ENCODE data around the gene ING2. TPM values are rescaled to one million over a fixed set of nuclear protein-coding genes. Genes with fewer than 3 reads are reported as not detected.

ING2 gene
- total and polyA plus RNA-seq, 7 donors = 6.3 to 35.1 (median 13.6) TPM

DNA sequence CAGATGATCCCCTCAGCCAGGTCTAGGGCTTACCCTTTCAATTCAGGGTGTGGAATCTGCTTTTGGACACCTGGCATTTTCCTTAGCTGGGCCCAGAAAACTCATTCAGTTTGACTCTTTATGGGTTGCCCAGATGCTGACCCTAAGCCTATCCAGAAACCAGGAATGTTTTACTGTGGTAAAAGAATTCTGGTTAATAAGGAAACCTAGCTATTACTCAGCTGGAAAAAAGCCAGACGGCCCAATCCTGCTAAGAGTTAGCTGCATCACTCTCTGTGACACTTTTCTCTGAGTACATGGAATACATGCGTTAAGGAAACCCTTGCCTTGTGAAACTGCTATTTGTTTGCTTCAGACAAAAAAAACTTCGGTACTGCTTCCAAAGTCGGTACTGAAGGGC is 28.0 kb downstream of the ING2 start:
- DNase-seq (no peak), ATAC-seq (no peak)
- no peak for TF ChIP-seq CTCF (IDR thresholded peaks at IDR 0.05)
- Histone ChIP-seq H3K36me3 (ENCODE audit: insufficient read depth in 1 of 2, low read depth in 1 of 2) (no peaks in the 10 kb centered on the region), H3K9me3 (no peaks in the 10 kb centered on the region), H3K27ac (no peak overlapping the region), H3K4me1 (no peaks in the 10 kb centered on the region), H3K4me3 (no peak overlapping the region), H3K27me3 (ENCODE audit: insufficient read depth in 3 of 3, low read length in 2 of 3) (no peaks in the 10 kb centered on the region)
- WGBS, 3 donors = 60 to 77% (median 71%) methylated on average over 4 of the region's 4 CpGs
- intact Hi-C loops (cut with DNase I) = no loop called here

GRCh38 chr4:183533698-183534097 is 28.8 kb downstream of the ING2 start:
- intact Hi-C loops (cut with DNase I) = no loop called here
- no peak for TF ChIP-seq CTCF (IDR thresholded peaks at IDR 0.05)
- DNase-seq (peak in 1 of 2 donors; percentile 23), ATAC-seq (no peak)
- H3K27me3 ChIP-seq (ENCODE audit: insufficient read depth in 3 of 3, low read length in 2 of 3) = no peaks in the 10 kb centered on the region
- H3K36me3 ChIP-seq (ENCODE audit: insufficient read depth in 1 of 2, low read depth in 1 of 2) = no peaks in the 10 kb centered on the region
- H3K27ac ChIP-seq = no peak overlapping the region
- H3K4me1 ChIP-seq = no peaks in the 10 kb centered on the region
- H3K4me3 ChIP-seq = no peak overlapping the region
- WGBS, 3 donors = 75 to 83% (median 76%) methylated on average over 23 of the region's 23 CpGs
- no peaks in the 10 kb centered on the region for H3K9me3 ChIP-seq

- peak in 1 of 4 donors; percentile 41 for ATAC-seq
- TF ChIP-seq CTCF (IDR thresholded peaks at IDR 0.05) = no peak
- no peaks in the 10 kb centered on the region for H3K27me3 ChIP-seq (ENCODE audit: insufficient read depth in 3 of 3, low read length in 2 of 3)
Measured at GRCh38 chr4:183540410-183541009, 35.7 kb downstream of the ING2 start.

GRCh38 chr4:183541010-183541751 is 36.3 kb downstream of the ING2 start:
- 44 to 53% (median 46%) methylated on average over 13 of the region's 13 CpGs for WGBS, 3 donors
- Histone ChIP-seq H3K4me1 (no peaks in the 10 kb centered on the region), H3K9me3 (peaks cover 10% of the 10 kb centered on the region), H3K36me3 (ENCODE audit: insufficient read depth in 1 of 2, low read depth in 1 of 2) (no peaks in the 10 kb centered on the region), H3K27me3 (ENCODE audit: insufficient read depth in 3 of 3, low read length in 2 of 3) (no peaks in the 10 kb centered on the region), H3K4me3 (no peak overlapping the region), H3K27ac (no peak overlapping the region)
- DNase-seq (no peak), ATAC-seq (no peak)
- TF ChIP-seq CTCF (IDR thresholded peaks at IDR 0.05) = no peak
- intact Hi-C loops (cut with DNase I) = no loop called here

More at GRCh38 chr4:183540410-183541009, 35.7 kb downstream of the ING2 start:
- H3K27ac ChIP-seq = no peak overlapping the region
- no peaks in the 10 kb centered on the region for H3K4me1 ChIP-seq
- H3K9me3 ChIP-seq = peaks cover 10% of the 10 kb centered on the region
- H3K36me3 ChIP-seq (ENCODE audit: insufficient read depth in 1 of 2, low read depth in 1 of 2) = no peaks in the 10 kb centered on the region
- H3K4me3 ChIP-seq = no peak overlapping the region
- DNase-seq = no peak
- intact Hi-C loops (cut with DNase I) = no loop called here
- WGBS, 3 donors = 40 to 50% (median 48%) methylated on average over 13 of the region's 13 CpGs

Measured in psoas muscle (tissue), 8 donors.